ENCODE measurements around the gene ACKR2. TPM values are rescaled to one million over a fixed set of nuclear protein-coding genes. Genes with fewer than 3 reads are reported as not detected.
A peak's percentile ranks its signal among the peaks of the same experiment; 100 is the strongest.

Gene ACKR2
- total and polyA plus RNA-seq, 2 of the 13 experiments (the other 11 are each of a cell fraction or from before 2014, with no cell fraction given): 1.1 to 1.9 TPM

GRCh38 chr3:42853739-42854302, 44.6 kb downstream of the ACKR2 start (continued):
- peak; percentile 95 for TF ChIP-seq ISL2 (CRISPR knock-in tag; IDR thresholded peaks at IDR 0.05)
- TF ChIP-seq ZNF563 (CRISPR knock-in tag; IDR thresholded peaks at IDR 0.05): 0 out of 2 replicates have a peak, but pooled peaks have one; percentile 26
- peak; percentile 46; the same call in 1 of the 2 replicates for TF ChIP-seq YEATS4 (CRISPR knock-in tag; IDR thresholded peaks at IDR 0.05; ENCODE audit: borderline replicate concordance)
- TF ChIP-seq RCOR2 (CRISPR knock-in tag; IDR thresholded peaks at IDR 0.05): peak; percentile 81
- no peak for TF ChIP-seq SATB2 (CRISPR knock-in tag; IDR thresholded peaks at IDR 0.05)
- peak; percentile 60; the same call in 1 of the 3 replicates for TF ChIP-seq MXI1 (IDR thresholded peaks at IDR 0.05; ENCODE audit: borderline replicate concordance, low read depth, low read length)
- TF ChIP-seq PAX8 (CRISPR knock-in tag; IDR thresholded peaks at IDR 0.05; ENCODE audit: borderline replicate concordance): no peak
- peak; percentile 21; the same call in 1 of the 2 replicates for TF ChIP-seq ZNF547 (CRISPR knock-in tag; IDR thresholded peaks at IDR 0.05)
- TF ChIP-seq ZNF350 (CRISPR knock-in tag; IDR thresholded peaks at IDR 0.05; ENCODE audit: borderline replicate concordance, low read depth): peak; percentile 70; the same call in 1 of the 2 replicates
- TF ChIP-seq WIZ (CRISPR knock-in tag; IDR thresholded peaks at IDR 0.05): no peak
- TF ChIP-seq AHDC1 (CRISPR knock-in tag; IDR thresholded peaks at IDR 0.05; ENCODE audit: borderline replicate concordance): peak; percentile 96
- TF ChIP-seq ZNF121 (CRISPR knock-in tag; IDR thresholded peaks at IDR 0.05): 0 out of 2 replicates have a peak, but pooled peaks have one; percentile 18
- TF ChIP-seq TBX2 (CRISPR knock-in tag; IDR thresholded peaks at IDR 0.05; ENCODE audit: borderline replicate concordance): peak; percentile 92
- TF ChIP-seq HDAC1 (CRISPR knock-in tag; IDR thresholded peaks at IDR 0.05): peak; percentile 89
- TF ChIP-seq RERE (CRISPR knock-in tag; IDR thresholded peaks at IDR 0.05; ENCODE audit: low read depth): peak; percentile 77
- no peak for TF ChIP-seq MED8 (CRISPR knock-in tag; IDR thresholded peaks at IDR 0.05; ENCODE audit: insufficient replicate concordance)
- no peak for TF ChIP-seq AHR (CRISPR knock-in tag; IDR thresholded peaks at IDR 0.05)
- peak; percentile 44 for TF ChIP-seq YY1 (IDR thresholded peaks at IDR 0.05; ENCODE audit: insufficient read depth, insufficient replicate concordance, low read depth, low read length)
- TF ChIP-seq BRCA1 (CRISPR knock-in tag; IDR thresholded peaks at IDR 0.05): no peak
